Right renal pelvis (tissue), 4 donors: ENCODE results near the gene SMIM5. TPM values are rescaled to one million over a fixed set of nuclear protein-coding genes. Genes with fewer than 3 reads are reported as not detected.

Experiments
- polyA plus RNA-seq, 4 donors: library from polyadenylated mRNA; unstranded; fragments of 120-200 nt; gene quantifications; one replicate each; pipeline ENCODE4 v1.2.1, GENCODE V29; 2013; ENCODE audit not compliant: insufficient read length in 4 of 4

The SMIM5 gene
- polyA plus RNA-seq, 4 donors, result 4.0 to 9.1 (median 6.2) TPM

Other genes with a start within 250 kb of the SMIM5 start
- 100 to 1,000 TPM in 3 of 4 donors, 10 to 100 TPM in 1; 99.6 to 118 (median 110) TPM for gene GRB2, start 227.8 kb upstream of the SMIM5 start, polyA plus RNA-seq
- gene TMEM94, start 176.8 kb upstream of the SMIM5 start, polyA plus RNA-seq, result 10 to 100 TPM; 77.7 to 99.0 (median 81.1) TPM
- gene CASKIN2, start 117.9 kb upstream of the SMIM5 start, polyA plus RNA-seq, result 10 to 100 TPM; 33.6 to 35.2 (median 34.0) TPM
- 10 to 100 TPM; 38.9 to 49.2 (median 48.1) TPM for gene TSEN54, start 116.9 kb upstream of the SMIM5 start, polyA plus RNA-seq
- 10 to 100 TPM; 50.2 to 77.0 (median 55.8) TPM for gene LLGL2, start 107.7 kb upstream of the SMIM5 start, polyA plus RNA-seq
- gene MYO15B, start 45.6 kb upstream of the SMIM5 start, polyA plus RNA-seq, result 100 to 1,000 TPM in 3 of 4 donors, 10 to 100 TPM in 1; 97.6 to 182 (median 151) TPM
- 10 to 100 TPM; 33.7 to 46.5 (median 38.7) TPM for gene RECQL5, start 33.7 kb downstream of the SMIM5 start, polyA plus RNA-seq
- 100 to 1,000 TPM in 2 of 4 donors, 10 to 100 TPM in 2; 96.9 to 103 (median 100) TPM for gene SAP30BP, start 33.9 kb downstream of the SMIM5 start, polyA plus RNA-seq
- 10 to 100 TPM in 3 of 4 donors, 1 to 10 TPM in 1; 8.9 to 15.0 (median 12.2) TPM for gene ITGB4, start 88.0 kb downstream of the SMIM5 start, polyA plus RNA-seq
- gene GALK1, start 131.8 kb downstream of the SMIM5 start, polyA plus RNA-seq, result 10 to 100 TPM; 22.7 to 47.6 (median 23.8) TPM
- 10 to 100 TPM; 34.5 to 39.2 (median 35.8) TPM for gene UNK, start 151.4 kb downstream of the SMIM5 start, polyA plus RNA-seq
- 1 to 10 TPM; 4.1 to 8.9 (median 5.7) TPM for gene UNC13D, start 211.0 kb downstream of the SMIM5 start, polyA plus RNA-seq
- gene WBP2, start 221.9 kb downstream of the SMIM5 start, polyA plus RNA-seq, result 10 to 100 TPM; 77.5 to 95.7 (median 83.9) TPM
- gene TRIM47, start 245.1 kb downstream of the SMIM5 start, polyA plus RNA-seq, result 10 to 100 TPM in 1 of 4 donors, 1 to 10 TPM in 3; 6.4 to 10.1 (median 7.9) TPM